ENCODE measurements around the gene KSR2. TPM values are rescaled to one million over a fixed set of nuclear protein-coding genes. Genes with fewer than 3 reads are reported as not detected.

The KSR2 gene
- total and polyA plus RNA-seq, 10 of the 15 experiments (the other 5 are each of a cell fraction or from before 2014, with no cell fraction given), result under 0.01 to 1.5 (median 0.01) TPM; not detected in 3

- no TSS peak for BruUV-seq (replicated peaks)
- POLR2A ChIA-PET, result no interaction called here
- RAD21 ChIA-PET (ENCODE audit: unreplicated experiment), result no interaction called here
- TF ChIP-seq, protein P1, sequence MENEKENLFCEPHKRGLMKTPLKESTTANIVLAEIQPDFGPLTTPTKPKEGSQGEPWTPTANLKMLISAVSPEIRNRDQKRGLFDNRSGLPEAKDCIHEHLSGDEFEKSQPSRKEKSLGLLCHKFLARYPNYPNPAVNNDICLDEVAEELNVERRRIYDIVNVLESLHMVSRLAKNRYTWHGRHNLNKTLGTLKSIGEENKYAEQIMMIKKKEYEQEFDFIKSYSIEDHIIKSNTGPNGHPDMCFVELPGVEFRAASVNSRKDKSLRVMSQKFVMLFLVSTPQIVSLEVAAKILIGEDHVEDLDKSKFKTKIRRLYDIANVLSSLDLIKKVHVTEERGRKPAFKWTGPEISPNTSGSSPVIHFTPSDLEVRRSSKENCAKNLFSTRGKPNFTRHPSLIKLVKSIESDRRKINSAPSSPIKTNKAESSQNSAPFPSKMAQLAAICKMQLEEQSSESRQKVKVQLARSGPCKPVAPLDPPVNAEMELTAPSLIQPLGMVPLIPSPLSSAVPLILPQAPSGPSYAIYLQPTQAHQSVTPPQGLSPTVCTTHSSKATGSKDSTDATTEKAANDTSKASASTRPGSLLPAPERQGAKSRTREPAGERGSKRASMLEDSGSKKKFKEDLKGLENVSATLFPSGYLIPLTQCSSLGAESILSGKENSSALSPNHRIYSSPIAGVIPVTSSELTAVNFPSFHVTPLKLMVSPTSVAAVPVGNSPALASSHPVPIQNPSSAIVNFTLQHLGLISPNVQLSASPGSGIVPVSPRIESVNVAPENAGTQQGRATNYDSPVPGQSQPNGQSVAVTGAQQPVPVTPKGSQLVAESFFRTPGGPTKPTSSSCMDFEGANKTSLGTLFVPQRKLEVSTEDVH (IDR thresholded peaks at IDR 0.05; ENCODE audit: low read depth, partially characterized antibody), result no peak
- TF ChIP-seq, protein P2, sequence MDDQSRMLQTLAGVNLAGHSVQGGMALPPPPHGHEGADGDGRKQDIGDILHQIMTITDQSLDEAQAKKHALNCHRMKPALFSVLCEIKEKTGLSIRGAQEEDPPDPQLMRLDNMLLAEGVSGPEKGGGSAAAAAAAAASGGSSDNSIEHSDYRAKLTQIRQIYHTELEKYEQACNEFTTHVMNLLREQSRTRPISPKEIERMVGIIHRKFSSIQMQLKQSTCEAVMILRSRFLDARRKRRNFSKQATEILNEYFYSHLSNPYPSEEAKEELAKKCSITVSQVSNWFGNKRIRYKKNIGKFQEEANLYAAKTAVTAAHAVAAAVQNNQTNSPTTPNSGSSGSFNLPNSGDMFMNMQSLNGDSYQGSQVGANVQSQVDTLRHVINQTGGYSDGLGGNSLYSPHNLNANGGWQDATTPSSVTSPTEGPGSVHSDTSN (IDR thresholded peaks at IDR 0.05; ENCODE audit: insufficient replicate concordance, low read depth, low read length), result no peak
- no peak for TF ChIP-seq ZNF687 (IDR thresholded peaks at IDR 0.05)
- no peak for TF ChIP-seq GATAD2B (conservative IDR thresholded peaks at IDR 0.05; ENCODE audit: low read depth)
- no peak for TF ChIP-seq TAF1 (IDR thresholded peaks at IDR 0.05; ENCODE audit: borderline replicate concordance, low read depth, low read length)
- no peak for TF ChIP-seq DPF2 (IDR thresholded peaks at IDR 0.05)
- no peak for TF ChIP-seq EED (IDR thresholded peaks at IDR 0.05; ENCODE audit: low read depth)
- no peak for TF ChIP-seq ZBED1 (IDR thresholded peaks at IDR 0.05; ENCODE audit: borderline replicate concordance)
- no peak for TF ChIP-seq ZBTB4 (CRISPR knock-in tag; IDR thresholded peaks at IDR 0.05)
- TF ChIP-seq ZSCAN29 (IDR thresholded peaks at IDR 0.05), result no peak
- no peak for TF ChIP-seq NFXL1 (IDR thresholded peaks at IDR 0.05; ENCODE audit: borderline replicate concordance)
These were observed 441.9 kb downstream of the KSR2 start for GRCh38 chr12:117526757-117527478.

More at GRCh38 chr12:117526757-117527478, 441.9 kb downstream of the KSR2 start:
- FAIRE-seq, result no peak
- H3K27ac ChIP-seq (ENCODE audit: control insufficient read depth, insufficient read depth), result no peak overlapping the region
- no peak for DNase-seq (ENCODE audit: low read depth, low spot score)
- in situ Hi-C loops (cut with MboI), result no loop called here
- CTCF ChIA-PET, result no interaction called here
- H3K36me3 ChIP-seq (ENCODE audit: control insufficient read depth in 2 of 2, insufficient read depth in 2 of 2, low read length in 1 of 2), result no peaks in the 10 kb centered on the region
- no peak overlapping the region for H3K4me2 ChIP-seq (ENCODE audit: control insufficient read depth, insufficient read depth)
- intact Hi-C loops (cut with micrococcal nuclease; ENCODE audit: unreplicated experiment), result no loop called here
- no peaks in the 10 kb centered on the region; a peak in 1 of 4 replicates for H3K27me3 ChIP-seq (replicated peaks in 1 of 2; ENCODE audit: control insufficient read depth in 2 of 2, insufficient read depth in 2 of 2, low read length in 1 of 2)
- WGBS (ENCODE audit: insufficient coverage, insufficient replicate concordance, low lambda C conversion rate, missing lambda C conversion rate), result 30% methylated on average over 14 of the region's 14 CpGs
- SMC1A ChIA-PET (ENCODE audit: uncharacterized antibody, unreplicated experiment), result interaction anchor here (1.4 kb wide), 1 partner anchor 61 kb away, joined by 3 read pairs; no protein-coding TSS in a partner anchor
- no peaks in the 10 kb centered on the region for H4K20me1 ChIP-seq (ENCODE audit: control insufficient read depth, insufficient read depth)
- no peaks in the 10 kb centered on the region for H3K4me1 ChIP-seq (ENCODE audit: control insufficient read depth, insufficient read depth, low read length)
- H3K9ac ChIP-seq (ENCODE audit: control insufficient read depth, insufficient read depth, low read length), result no peak overlapping the region
- H3K4me3 ChIP-seq, result no peak overlapping the region
- H3K9me3 ChIP-seq (replicated peaks; ENCODE audit: control insufficient read depth, insufficient read depth, low read length), result no peaks in the 10 kb centered on the region
- H3K79me2 ChIP-seq (ENCODE audit: control insufficient read depth, insufficient read depth, low read length), result no peaks in the 10 kb centered on the region
- no peak for ATAC-seq
- H2AFZ ChIP-seq (ENCODE audit: control insufficient read depth, low read depth, low read length), result no peak overlapping the region

Data from GM12878 (cell line).